Esophagus squamous epithelium (tissue), 5 donors: ENCODE measurements around the gene DRD5. TPM values are rescaled to one million over a fixed set of nuclear protein-coding genes. Genes with fewer than 3 reads are reported as not detected.

ENCODE experiments used
- DNase-seq: peaks from one replicate; lab custom pipeline; 2025; lab: John Stamatoyannopoulos, UW
- H3K27ac ChIP-seq, 4 donors: fragments of 200-600 bp; sonication (generic); one replicate each; pipeline ENCODE4 v1.5.1; 2016 to 2019; ENCODE audit warnings: mild to moderate bottlenecking in 1 of 4
- H3K27me3 ChIP-seq, 4 donors: fragments of 200-600 bp; sonication (generic); 1 replicate in 3 of 4; 2 replicates in 1 of 4; pipeline versions ENCODE4 v1.5.1 to v1.6.0; 2017 to 2021; ENCODE audit warnings: antibody characterized with exemption in 1 of 4
- H3K36me3 ChIP-seq, 3 donors: fragments of 200-600 bp; sonication (generic); one replicate each; pipeline ENCODE4 v1.5.1; 2016 to 2019
- H3K4me1 ChIP-seq, 3 donors: fragments of 200-600 bp; sonication (generic); one replicate each; pipeline ENCODE4 v1.5.1; 2017 to 2019
- H3K4me3 ChIP-seq, 4 donors: fragments of 200-600 bp; sonication (generic); 1 replicate in 3 of 4; 2 replicates in 1 of 4; pipeline ENCODE4 v1.5.1; 2016 to 2019; ENCODE audit warnings: mild to moderate bottlenecking in 2 of 4, moderate library complexity in 1 of 4
- H3K9me3 ChIP-seq, 3 donors: fragments of 200-600 bp; sonication (generic); one replicate each; pipeline ENCODE4 v1.5.1; 2016 to 2019
- POLR2A ChIP-seq, 4 donors: fragments of 450-650 bp; IDR thresholded peaks; one replicate each; pipeline ENCODE4 v1.6.1; 2017; ENCODE audit warnings: antibody characterized with exemption in 4 of 4, mild to moderate bottlenecking in 4 of 4, moderate library complexity in 3 of 4
- WGBS, 2 donors: methylation state at CpG; one replicate each; pipeline ENCODE4 v1.1.5; 2018; 5-methylcytosine and 5-hydroxymethylcytosine counted together
- intact Hi-C: fragments of 100-400 bp; cut with DNase I; formaldehyde crosslinking; loops from one replicate; pipeline ENCODE4 v1.15.0; 2022
- total RNA-seq, 4 donors: library from RNA; depleted of rRNA; stranded (reverse); fragments of >200 nt; gene quantifications; one replicate each; pipeline ENCODE4 v1.1.0, GENCODE V29; 2016
- TF ChIP-seq, protein P1 (sequence below), 6 experiments: fragments of 450-650 bp in 4 of 6; fragments of 200-600 bp in 2 of 6; sonication (generic) in 2 of 6; IDR thresholded peaks; one replicate each; pipeline ENCODE4 v1.5.1; 2016 to 2019; ENCODE audit warnings: antibody characterized with exemption in 6 of 6, mild to moderate bottlenecking in 4 of 6, moderate library complexity in 4 of 6
- donor health status: DM: yes; HTN: yes; CAD: no.

DRD5 gene
- total RNA-seq, 4 donors from 2014 or later = not detected

DNA sequence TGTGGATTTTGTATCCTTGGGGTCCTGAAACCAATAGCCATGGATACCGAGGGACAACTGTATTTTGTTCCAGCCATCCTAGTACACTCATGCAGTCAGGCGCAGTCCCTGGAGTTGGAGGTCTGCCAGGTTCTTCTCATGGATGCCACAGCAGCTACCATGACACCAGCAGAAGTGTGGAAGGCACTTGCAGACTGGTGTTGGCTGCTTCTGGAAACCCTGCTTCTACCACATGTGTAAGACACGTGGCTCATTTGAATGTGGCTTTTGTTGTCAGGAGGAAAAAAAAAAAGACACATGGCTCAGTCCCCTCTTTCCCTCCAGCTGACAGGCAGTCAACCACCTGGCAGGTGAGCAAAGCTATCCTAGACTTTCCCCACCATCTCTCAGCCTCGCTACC is 19.4 kb downstream of the DRD5 start:
- Histone ChIP-seq H3K4me1 (no peaks in the 10 kb centered on the region), H3K27me3 (no peaks in the 10 kb centered on the region), H3K27ac (no peak overlapping the region), H3K36me3 (no peaks in the 10 kb centered on the region), H3K9me3 (no peaks in the 10 kb centered on the region), H3K4me3 (no peak overlapping the region)
- TF ChIP-seq, protein P1, sequence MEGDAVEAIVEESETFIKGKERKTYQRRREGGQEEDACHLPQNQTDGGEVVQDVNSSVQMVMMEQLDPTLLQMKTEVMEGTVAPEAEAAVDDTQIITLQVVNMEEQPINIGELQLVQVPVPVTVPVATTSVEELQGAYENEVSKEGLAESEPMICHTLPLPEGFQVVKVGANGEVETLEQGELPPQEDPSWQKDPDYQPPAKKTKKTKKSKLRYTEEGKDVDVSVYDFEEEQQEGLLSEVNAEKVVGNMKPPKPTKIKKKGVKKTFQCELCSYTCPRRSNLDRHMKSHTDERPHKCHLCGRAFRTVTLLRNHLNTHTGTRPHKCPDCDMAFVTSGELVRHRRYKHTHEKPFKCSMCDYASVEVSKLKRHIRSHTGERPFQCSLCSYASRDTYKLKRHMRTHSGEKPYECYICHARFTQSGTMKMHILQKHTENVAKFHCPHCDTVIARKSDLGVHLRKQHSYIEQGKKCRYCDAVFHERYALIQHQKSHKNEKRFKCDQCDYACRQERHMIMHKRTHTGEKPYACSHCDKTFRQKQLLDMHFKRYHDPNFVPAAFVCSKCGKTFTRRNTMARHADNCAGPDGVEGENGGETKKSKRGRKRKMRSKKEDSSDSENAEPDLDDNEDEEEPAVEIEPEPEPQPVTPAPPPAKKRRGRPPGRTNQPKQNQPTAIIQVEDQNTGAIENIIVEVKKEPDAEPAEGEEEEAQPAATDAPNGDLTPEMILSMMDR (IDR thresholded peaks at IDR 0.05) = no peak
- no peak for TF ChIP-seq POLR2A (IDR thresholded peaks at IDR 0.05)
- WGBS, 2 donors = 69 to 72% methylated on average over 4 of the region's 4 CpGs
- intact Hi-C loops = no loop called here
- DNase-seq = no peak

- Histone ChIP-seq H3K27me3 (no peaks in the 10 kb centered on the region), H3K27ac (no peak overlapping the region), H3K9me3 (no peaks in the 10 kb centered on the region), H3K4me1 (no peaks in the 10 kb centered on the region), H3K4me3 (no peak overlapping the region), H3K36me3 (no peaks in the 10 kb centered on the region)
- 72 to 89% methylated on average over 2 to 4 of the region's 5 CpGs for WGBS, 2 donors
- intact Hi-C loops = no loop called here
- DNase-seq = no peak
- TF ChIP-seq, protein P1 (IDR thresholded peaks at IDR 0.05) = no peak
- TF ChIP-seq POLR2A (IDR thresholded peaks at IDR 0.05) = no peak
These were observed 23.5 kb downstream of the DRD5 start for GRCh38 chr4:9804918-9805317.

DNA sequence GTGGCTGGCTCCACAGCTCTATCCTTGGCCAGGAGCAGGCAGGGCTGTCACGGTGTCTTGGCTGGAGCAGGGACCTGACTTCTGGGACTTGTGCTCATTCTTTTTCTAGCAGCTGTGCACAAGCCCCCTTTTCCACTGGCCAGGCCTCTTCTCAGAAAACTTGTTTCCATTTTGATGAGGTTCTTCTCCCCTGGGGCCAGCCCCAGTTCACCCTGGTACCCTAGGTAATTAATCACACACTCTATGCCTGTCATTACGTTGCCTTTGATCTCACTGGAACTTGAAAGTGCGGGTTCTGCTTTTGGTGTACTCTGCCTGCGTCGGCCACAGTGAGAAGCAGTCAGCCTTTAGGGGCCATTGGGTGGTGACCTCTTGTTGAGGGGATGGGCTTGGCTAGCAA is 26.6 kb downstream of the DRD5 start:
- Histone ChIP-seq H3K4me1 (no peaks in the 10 kb centered on the region), H3K27me3 (no peaks in the 10 kb centered on the region), H3K9me3 (no peaks in the 10 kb centered on the region), H3K36me3 (no peaks in the 10 kb centered on the region), H3K4me3 (no peak overlapping the region), H3K27ac (no peak overlapping the region)
- TF ChIP-seq, protein P1 (IDR thresholded peaks at IDR 0.05) = no peak
- TF ChIP-seq POLR2A (IDR thresholded peaks at IDR 0.05) = no peak
- intact Hi-C loops = no loop called here
- WGBS, 2 donors = 49 to 80% methylated on average over 3 to 5 of the region's 5 CpGs
- no peak for DNase-seq

DNA sequence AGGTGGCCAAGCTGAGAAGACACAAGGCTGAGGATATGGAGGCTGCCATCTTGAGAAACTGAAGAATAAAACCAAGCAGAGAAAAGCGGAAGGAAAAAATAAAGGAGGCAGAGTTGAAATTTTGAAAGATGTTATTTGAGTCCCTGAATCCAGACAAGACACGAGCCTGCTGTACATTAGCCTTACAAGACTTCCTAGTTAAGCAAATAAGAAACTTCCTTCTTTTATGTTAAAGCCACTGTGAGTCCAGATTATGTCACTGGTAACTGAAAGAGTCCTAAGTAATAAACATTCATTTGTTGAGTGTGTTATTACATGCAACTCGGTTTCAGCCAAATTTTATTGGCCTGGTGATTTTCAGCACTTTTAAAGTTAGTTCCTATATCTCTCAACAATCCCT is 30.4 kb downstream of the DRD5 start:
- H3K9me3 ChIP-seq = no peaks in the 10 kb centered on the region
- no peaks in the 10 kb centered on the region for H3K27me3 ChIP-seq
- H3K36me3 ChIP-seq = no peaks in the 10 kb centered on the region
- TF ChIP-seq, protein P1 (IDR thresholded peaks at IDR 0.05) = no peak
- TF ChIP-seq POLR2A (IDR thresholded peaks at IDR 0.05) = no peak
- H3K27ac ChIP-seq = no peak overlapping the region
- intact Hi-C loops = no loop called here
- no peak overlapping the region for H3K4me3 ChIP-seq
- no peak for DNase-seq
- WGBS, 2 donors = 76% methylated on average over 3 of the region's 3 CpGs
- H3K4me1 ChIP-seq = no peaks in the 10 kb centered on the region

GRCh38 chr4:9812501-9813340 is 31.3 kb downstream of the DRD5 start:
- intact Hi-C loops = no loop called here
- DNase-seq = no peak
- Histone ChIP-seq H3K36me3 (no peaks in the 10 kb centered on the region), H3K4me3 (no peak overlapping the region), H3K27me3 (no peaks in the 10 kb centered on the region), H3K9me3 (no peaks in the 10 kb centered on the region), H3K4me1 (no peaks in the 10 kb centered on the region), H3K27ac (no peak overlapping the region)
- WGBS, 2 donors = 50 to 69% methylated on average over 4 of the region's 4 CpGs
- TF ChIP-seq, protein P1 (IDR thresholded peaks at IDR 0.05) = no peak
- no peak for TF ChIP-seq POLR2A (IDR thresholded peaks at IDR 0.05)
